ENCODE data around the gene VWA8. TPM values are rescaled to one million over a fixed set of nuclear protein-coding genes. Genes with fewer than 3 reads are reported as not detected.
"Not testable (repeated sequence)": the region's sequence is repeated elsewhere in the genome, so short reads cannot be mapped to it uniquely, and the experiment has no call there.

VWA8 gene
- total RNA-seq, 1 experiment from 2014 or later = 20.1 TPM

GRCh38 chr13:41652735-41653361 is 308.1 kb downstream of the VWA8 start:
- DNase-seq (ENCODE audit: extremely low read depth, low read depth) = peak; percentile 32

GRCh38 chr13:41651413-41652058 is 309.4 kb downstream of the VWA8 start:
- DNase-seq (ENCODE audit: extremely low read depth, low read depth) = no peak

- DNase-seq (ENCODE audit: extremely low read depth, low read depth) = no peak
Observed at GRCh38 chr13:41650706-41651105, 310.2 kb downstream of the VWA8 start.

GRCh38 chr13:41649659-41650058 is 311.2 kb downstream of the VWA8 start:
- no peak for DNase-seq (ENCODE audit: extremely low read depth, low read depth)

GRCh38 chr13:41648314-41648935 is 312.5 kb downstream of the VWA8 start:
- peak; percentile 37 for DNase-seq (ENCODE audit: extremely low read depth, low read depth)

GRCh38 chr13:41647699-41648313 is 313.1 kb downstream of the VWA8 start:
- not testable (repeated sequence) for DNase-seq (ENCODE audit: extremely low read depth, low read depth)

- no peak for DNase-seq (ENCODE audit: extremely low read depth, low read depth)
Observed at GRCh38 chr13:41645331-41645730, 315.6 kb downstream of the VWA8 start.

- DNase-seq (ENCODE audit: extremely low read depth, low read depth) = no peak
Observed at GRCh38 chr13:41644742-41645141, 316.2 kb downstream of the VWA8 start.

GRCh38 chr13:41643507-41643906 is 317.4 kb downstream of the VWA8 start:
- no peak for DNase-seq (ENCODE audit: extremely low read depth, low read depth)

- no peak for DNase-seq (ENCODE audit: extremely low read depth, low read depth)
Observed at GRCh38 chr13:41641961-41642360, 318.9 kb downstream of the VWA8 start.

- DNase-seq (ENCODE audit: extremely low read depth, low read depth) = no peak
Observed at GRCh38 chr13:41641429-41641828, 319.5 kb downstream of the VWA8 start.

GRCh38 chr13:41639955-41640780 is 320.7 kb downstream of the VWA8 start:
- DNase-seq (ENCODE audit: extremely low read depth, low read depth) = no peak

- DNase-seq (ENCODE audit: extremely low read depth, low read depth) = no peak
Observed at GRCh38 chr13:41639237-41639904, 321.5 kb downstream of the VWA8 start.

- no peak for DNase-seq (ENCODE audit: extremely low read depth, low read depth)
Observed at GRCh38 chr13:41637586-41637985, 323.3 kb downstream of the VWA8 start.

- not testable (repeated sequence) for DNase-seq (ENCODE audit: extremely low read depth, low read depth)
Observed at GRCh38 chr13:41637032-41637431, 323.9 kb downstream of the VWA8 start.

GRCh38 chr13:41636590-41636989 is 324.3 kb downstream of the VWA8 start:
- not testable (repeated sequence) for DNase-seq (ENCODE audit: extremely low read depth, low read depth)

GRCh38 chr13:41634407-41634806 is 326.5 kb downstream of the VWA8 start:
- DNase-seq (ENCODE audit: extremely low read depth, low read depth) = no peak

- DNase-seq (ENCODE audit: extremely low read depth, low read depth) = no peak
Observed at GRCh38 chr13:41633776-41634175, 327.1 kb downstream of the VWA8 start.

- no peak for DNase-seq (ENCODE audit: extremely low read depth, low read depth)
Observed at GRCh38 chr13:41631296-41631965, 329.5 kb downstream of the VWA8 start.

GRCh38 chr13:41627425-41627824 is 333.5 kb downstream of the VWA8 start:
- DNase-seq (ENCODE audit: extremely low read depth, low read depth) = no peak
